IMR-90 (cell line): ENCODE data around the gene MAGEF1. TPM values are rescaled to one million over a fixed set of nuclear protein-coding genes. Genes with fewer than 3 reads are reported as not detected.

ENCODE experiments used
- ATAC-seq: fragments of 200-7000 bp; cut with Tn5 transposase; 2 replicates; pipeline ENCODE4 v1.9.1; 2020; ENCODE audit warnings: low read depth, mild to moderate bottlenecking, moderate library complexity
- BruUV-seq: library from RNA; stranded (reverse); fragments of 400-500 nt; replicated peaks from 2 replicates; lab custom pipeline; 2021; lab: Mats Ljungman, UMichigan
- CTCF ChIA-PET: fragments of 300-600 bp; formaldehyde crosslinking; extraction: SDS; loops from one replicate; lab custom pipeline; 2021; ENCODE audit warnings: antibody characterized with exemption; lab: Yijun Ruan, JAX
- POLR2A ChIA-PET: fragments of 300-600 bp; sonication (Branson Sonifier 250); formaldehyde crosslinking; loops from one replicate; lab custom pipeline; 2022; ENCODE audit warnings: antibody characterized with exemption; ENCODE audit not compliant: unreplicated experiment; lab: Charles Lee
- DNase-seq: peaks from one replicate; pipeline ENCODE4 v3.0.0; 2013
- H2AFZ ChIP-seq: replicated peaks from 2 replicates; pipeline ENCODE3; 2013; ENCODE audit warnings: low read length, mild to moderate bottlenecking; ENCODE audit not compliant: poor library complexity
- H2AK5ac ChIP-seq: 2 replicates; pipeline ENCODE4 v1.6.1; 2013; ENCODE audit warnings: low read depth, low read length, inconsistent platforms
- H2AK9ac ChIP-seq: replicated peaks from 2 replicates; pipeline ENCODE3; 2013; ENCODE audit warnings: mild to moderate bottlenecking, low read depth, low read length, moderate library complexity; ENCODE audit not compliant: poor library complexity
- H2BK120ac ChIP-seq: 2 replicates; pipeline ENCODE4 v1.6.1; 2013; ENCODE audit warnings: low read depth, low read length, inconsistent platforms
- H2BK15ac ChIP-seq: 3 replicates; pipeline ENCODE4 v1.6.1; 2013; ENCODE audit warnings: low read depth, low read length, inconsistent platforms
- H2BK20ac ChIP-seq: 2 replicates; pipeline ENCODE4 v1.6.1; 2013; ENCODE audit warnings: low read depth, mild to moderate bottlenecking, inconsistent platforms, low read length, moderate library complexity
- H2BK5ac ChIP-seq: 2 replicates; pipeline ENCODE4 v1.6.1; 2013; ENCODE audit warnings: mild to moderate bottlenecking, low read depth, low read length, inconsistent platforms; ENCODE audit not compliant: poor library complexity, severe bottlenecking
- H3K14ac ChIP-seq: replicated peaks from 2 replicates; pipeline ENCODE4 v1.6.1; 2013; ENCODE audit warnings: low read depth, low read length, inconsistent platforms
- H3K18ac ChIP-seq: 2 replicates; pipeline ENCODE4 v1.6.1; 2013; ENCODE audit warnings: low read depth, low read length, control low read depth
- H3K23ac ChIP-seq: 2 replicates; pipeline ENCODE4 v1.6.1; 2013; ENCODE audit warnings: low read depth, low read length, inconsistent platforms
- H3K27ac ChIP-seq: 2 replicates; pipeline ENCODE4 v1.5.1; 2013; ENCODE audit warnings: mild to moderate bottlenecking, control low read depth, low read length; ENCODE audit not compliant: insufficient read depth
- H3K27me3 ChIP-seq: 2 replicates; pipeline ENCODE4 v1.6.1; 2013; ENCODE audit warnings: low read length; ENCODE audit not compliant: control insufficient read depth, insufficient read depth
- H3K36me3 ChIP-seq: 2 replicates; pipeline ENCODE4 v1.6.1; 2013; ENCODE audit warnings: low read length, mixed read lengths; ENCODE audit not compliant: control insufficient read depth, insufficient read depth
- H3K4ac ChIP-seq: 2 replicates; pipeline ENCODE4 v1.6.1; 2013; ENCODE audit warnings: low read depth, low read length, inconsistent platforms
- H3K4me1 ChIP-seq: 2 replicates; pipeline ENCODE4 v1.6.1; 2013; ENCODE audit warnings: low read length, mixed read lengths; ENCODE audit not compliant: control insufficient read depth, insufficient read depth
- H3K4me2 ChIP-seq: 2 replicates; pipeline ENCODE4 v1.6.1; 2013; ENCODE audit warnings: low read depth, mild to moderate bottlenecking, control low read depth, low read length, moderate library complexity
- H3K4me3 ChIP-seq: 2 replicates; pipeline ENCODE4 v1.5.1; 2013; ENCODE audit warnings: low read depth, mild to moderate bottlenecking, control low read depth, low read length, moderate library complexity; ENCODE audit not compliant: insufficient read depth
- H3K56ac ChIP-seq: 2 replicates; pipeline ENCODE4 v1.6.1; 2013; ENCODE audit warnings: low read length, inconsistent platforms; ENCODE audit not compliant: insufficient read depth; ENCODE audit errors: extremely low read depth
- H3K79me1 ChIP-seq, 2 experiments: 2 replicates each; pipeline ENCODE4 v1.6.1; 2013; ENCODE audit warnings: low read length in 2 of 2, inconsistent platforms in 1 of 2, low read depth in 1 of 2
- H3K9ac ChIP-seq: 2 replicates; pipeline ENCODE4 v1.6.1; 2013; ENCODE audit warnings: low read depth, low read length, control low read depth
- H3K9me1 ChIP-seq: 2 replicates; pipeline ENCODE4 v1.6.1; 2013; ENCODE audit warnings: low read length, inconsistent platforms; ENCODE audit not compliant: insufficient read depth
- H3K9me3 ChIP-seq: 2 replicates; pipeline ENCODE4 v1.6.1; 2013; ENCODE audit warnings: low read length; ENCODE audit not compliant: control insufficient read depth, insufficient read depth
- H4K20me1 ChIP-seq: 2 replicates; pipeline ENCODE4 v1.6.1; 2013; ENCODE audit warnings: low read length, inconsistent platforms; ENCODE audit not compliant: insufficient read depth
- H4K5ac ChIP-seq: 2 replicates; pipeline ENCODE4 v1.6.1; 2013; ENCODE audit warnings: mild to moderate bottlenecking, low read depth, low read length, control low read depth
- H4K8ac ChIP-seq, 2 experiments: 2 replicates each; pipeline ENCODE4 v1.6.1; 2013; ENCODE audit warnings: low read depth in 2 of 2, low read length in 2 of 2, control low read depth in 1 of 2, inconsistent platforms in 1 of 2
- H4K91ac ChIP-seq: 2 replicates; pipeline ENCODE4 v1.6.1; 2013; ENCODE audit warnings: low read depth, low read length, inconsistent platforms; ENCODE audit not compliant: insufficient read depth
- MAFK ChIP-seq: IDR thresholded peaks from 2 replicates; pipeline ENCODE4 v1.6.1; 2012; ENCODE audit warnings: low read depth, low read length, improper control_type of control experiment
- MAZ ChIP-seq: IDR thresholded peaks from 2 replicates; pipeline ENCODE4 v1.6.1; 2012; ENCODE audit warnings: low read depth, mild to moderate bottlenecking, low read length, improper control_type of control experiment, moderate library complexity, borderline replicate concordance
- NFE2L2 ChIP-seq: fragments of 150-350 bp; IDR thresholded peaks from 2 replicates; pipeline ENCODE4 v1.6.1; 2016; ENCODE audit warnings: low read depth, mild to moderate bottlenecking, low read length
- WGBS, 2 experiments: methylation state at CpG; one replicate each; pipeline versions ENCODE4 v1.1.5 to v1.1.7; 2013; ENCODE audit warnings: missing lambda C conversion rate in 2 of 2; ENCODE audit not compliant: insufficient read length in 1 of 2; ENCODE audit errors: extremely low coverage in 2 of 2; 5-methylcytosine and 5-hydroxymethylcytosine counted together
- dilution Hi-C: fragments of 300-500 bp; cut with HindIII; formaldehyde crosslinking; loops from one replicate; pipeline ENCODE4 v1.14.3; 2018; ENCODE audit warnings: low sequenced_read_pairs; ENCODE audit not compliant: unreplicated experiment
- in situ Hi-C: fragments of 300-500 bp; cut with MboI; formaldehyde crosslinking; loops from 3 replicates; pipeline ENCODE4 v1.14.3; 2019; ENCODE audit warnings: low sequenced_read_pairs, inconsistent platforms, mixed read lengths
- intact Hi-C: fragments of 100-400 bp; cut with micrococcal nuclease; formaldehyde crosslinking; loops from 2 replicates; pipeline ENCODE4 v1.10.0; 2022
- polyA plus RNA-seq, 3 experiments: library from polyadenylated mRNA; depleted of rRNA; stranded (reverse); fragments of >200 nt; gene quantifications; 2 replicates each; pipeline ENCODE4 v1.2.3, GENCODE V29; 2012; ENCODE audit warnings: low replicate concordance in 1 of 3
- total RNA-seq: library from RNA; depleted of rRNA; stranded (reverse); fragments of >200 nt; gene quantifications from 2 replicates; pipeline ENCODE4 v1.2.3, GENCODE V29; 2012

Gene MAGEF1
- total and polyA plus RNA-seq, 2 of the 4 experiments (the other 2 are of a cell fraction), result 10.6 to 19.4 TPM

- Histone ChIP-seq H3K36me3 (no peaks in the 10 kb centered on the region), H3K4ac (no peak overlapping the region), H2AK5ac (peak overlapping the region; percentile 34; the same call in 1 of the 2 replicates), H3K18ac (no peak overlapping the region), H3K27ac (no peak overlapping the region), H3K27me3 (peaks cover 6% of the 10 kb centered on the region), H3K4me1 (peaks cover 8% of the 10 kb centered on the region), H3K9ac (no peak overlapping the region), H2BK5ac (no peak overlapping the region), H2AFZ (peak overlapping the region; percentile 27), H3K23ac (0 out of 2 replicates have a peak overlapping the region, but pooled peaks have one; percentile 24), H3K79me1 (no peaks in the 10 kb centered on the region), H3K56ac (no peak overlapping the region), H2AK9ac (peak overlapping the region; percentile 30), H2BK15ac (no peak overlapping the region; the same call in 2 of the 3 replicates), H3K9me3 (no peaks in the 10 kb centered on the region), H4K91ac (peak overlapping the region; percentile 15; the same call in 1 of the 2 replicates), H4K20me1 (no peaks in the 10 kb centered on the region), H4K8ac (no peak overlapping the region; a peak in 1 of 4 replicates), H3K9me1 (peaks cover 6% of the 10 kb centered on the region; the same call in 1 of the 2 replicates), H3K4me2 (peak overlapping the region; percentile 2; the same call in 1 of the 2 replicates), H2BK120ac (no peak overlapping the region), H3K4me3 (no peak overlapping the region), H4K5ac (no peak overlapping the region), H3K14ac (peak overlapping the region; percentile 59), H2BK20ac (no peak overlapping the region)
- DNase-seq, result peak; percentile 72
- WGBS, 2 experiments, result 37% methylated on average over 5 of the region's 15 CpGs; no CpG with 5 or more reads in 1 of the 2 experiments
- ChIA-PET CTCF (interaction anchor here (0.6 to 1.7 kb wide), 6 partner anchors 8 to 177 kb away, joined by 3 to 6 read pairs (median 4); partner anchors contain the start of gene EPHB3), POLR2A (no interaction called here)
- in situ Hi-C loops (no loop called here), intact Hi-C loops (no loop called here), dilution Hi-C loops (no loop called here)
- peak; percentile 86 for ATAC-seq
- TF ChIP-seq MAFK (peak; percentile 84), NFE2L2 (no peak), MAZ (no peak)
- no TSS peak for BruUV-seq
Measured at GRCh38 chr3:184737641-184738505, 26.0 kb upstream of the MAGEF1 start.
